OCI-LY3 (cell line): ENCODE data around the gene DPYD.

Experiments used
- H2AFZ ChIP-seq: fragments of 200-600, 300-600 bp; shearing (Covaris generic); 2 replicates; pipeline ENCODE4 v1.6.0; 2014; ENCODE audit warnings: antibody characterized with exemption, low read depth, low read length
- H3K27ac ChIP-seq: fragments of 200-600, 300-600 bp; sonication (generic); 2 replicates; pipeline ENCODE4 v1.5.1; 2014; ENCODE audit warnings: mild to moderate bottlenecking, low read length, moderate library complexity, mixed read lengths
- H3K27me3 ChIP-seq: fragments of 200-600, 300-600 bp; sonication (generic); 2 replicates; pipeline ENCODE4 v1.6.1; 2014; ENCODE audit warnings: low read depth, low read length, mixed read lengths
- H3K36me3 ChIP-seq: fragments of 200-600, 300-600 bp; sonication (generic); replicated peaks from 2 replicates; pipeline ENCODE3; 2014; ENCODE audit warnings: low read depth, low read length, mixed read lengths
- H3K4me1 ChIP-seq: fragments of 300-600, 200-600 bp; sonication (generic); 2 replicates; pipeline ENCODE4 v1.6.1; 2014; ENCODE audit warnings: low read length, mixed read lengths
- H3K4me2 ChIP-seq: fragments of 200-600, 300-600 bp; sonication (generic); 2 replicates; pipeline ENCODE4 v1.6.1; 2014; ENCODE audit warnings: low read length, mixed read lengths
- H3K4me3 ChIP-seq: fragments of 300-600, 200-600 bp; sonication (generic); 2 replicates; pipeline ENCODE4 v1.5.1; 2014; ENCODE audit warnings: antibody characterized with exemption, mild to moderate bottlenecking, low read length, moderate library complexity
- H3K79me2 ChIP-seq: fragments of 300-600, 200-600 bp; shearing (Covaris generic); 2 replicates; pipeline ENCODE4 v1.6.1; 2014; ENCODE audit warnings: mild to moderate bottlenecking, low read length, mixed read lengths
- H3K9ac ChIP-seq: fragments of 300-600, 200-600 bp; shearing (Covaris generic); 2 replicates; pipeline ENCODE4 v1.6.0; 2014; ENCODE audit warnings: mild to moderate bottlenecking, low read length, moderate library complexity
- H3K9me3 ChIP-seq: fragments of 200-600, 300-600 bp; shearing (Covaris generic); 2 replicates; pipeline ENCODE4 v1.6.1; 2014; ENCODE audit warnings: low read length, mixed read lengths; ENCODE audit not compliant: insufficient read depth
- H4K20me1 ChIP-seq: fragments of 200-600, 300-600 bp; sonication (generic); 2 replicates; pipeline ENCODE4 v1.6.1; 2016; ENCODE audit warnings: low read length, mixed read lengths; ENCODE audit not compliant: insufficient read depth
- EZH2phosphoT487 ChIP-seq: fragments of 200-600 bp; shearing (Covaris generic); IDR thresholded peaks from 2 replicates; pipeline ENCODE4 v1.6.1; 2018; ENCODE audit warnings: antibody characterized with exemption, mixed run types, low read depth
- TF ChIP-seq, protein P1 (sequence below): fragments of 200-600, 300-600 bp; sonication (generic); IDR thresholded peaks from 2 replicates; pipeline ENCODE4 v1.5.1; 2014; ENCODE audit warnings: antibody characterized with exemption, low read length, low read depth

Gene DPYD

DNA sequence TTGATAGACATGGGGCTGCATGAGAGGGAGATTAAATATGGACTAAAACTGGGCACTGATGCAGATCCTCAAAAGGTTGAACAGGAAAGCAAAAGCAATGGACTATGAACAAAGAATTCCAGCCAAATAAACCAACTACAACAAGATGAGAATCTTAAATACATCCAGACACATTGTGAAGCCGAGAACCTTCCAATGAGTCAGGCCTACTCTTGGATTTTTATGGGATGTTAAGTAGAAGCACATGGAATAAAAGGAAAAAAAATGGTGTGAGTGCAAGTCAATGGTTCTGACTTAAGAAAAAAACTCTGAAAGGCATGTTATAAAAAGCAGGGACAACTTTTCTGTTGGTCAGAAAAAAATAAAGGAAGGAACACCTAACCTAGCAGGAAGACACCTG is 227.2 kb downstream of the DPYD start:
- no peak overlapping the region for H3K27ac ChIP-seq
- H3K36me3 ChIP-seq: no peaks in the 10 kb centered on the region
- H3K27me3 ChIP-seq: no peaks in the 10 kb centered on the region
- H3K4me3 ChIP-seq: no peak overlapping the region
- no peak overlapping the region for H2AFZ ChIP-seq
- no peak overlapping the region for H3K4me2 ChIP-seq
- H4K20me1 ChIP-seq: no peaks in the 10 kb centered on the region
- no peaks in the 10 kb centered on the region for H3K79me2 ChIP-seq
- TF ChIP-seq EZH2phosphoT487: no peak
- TF ChIP-seq, protein P1, sequence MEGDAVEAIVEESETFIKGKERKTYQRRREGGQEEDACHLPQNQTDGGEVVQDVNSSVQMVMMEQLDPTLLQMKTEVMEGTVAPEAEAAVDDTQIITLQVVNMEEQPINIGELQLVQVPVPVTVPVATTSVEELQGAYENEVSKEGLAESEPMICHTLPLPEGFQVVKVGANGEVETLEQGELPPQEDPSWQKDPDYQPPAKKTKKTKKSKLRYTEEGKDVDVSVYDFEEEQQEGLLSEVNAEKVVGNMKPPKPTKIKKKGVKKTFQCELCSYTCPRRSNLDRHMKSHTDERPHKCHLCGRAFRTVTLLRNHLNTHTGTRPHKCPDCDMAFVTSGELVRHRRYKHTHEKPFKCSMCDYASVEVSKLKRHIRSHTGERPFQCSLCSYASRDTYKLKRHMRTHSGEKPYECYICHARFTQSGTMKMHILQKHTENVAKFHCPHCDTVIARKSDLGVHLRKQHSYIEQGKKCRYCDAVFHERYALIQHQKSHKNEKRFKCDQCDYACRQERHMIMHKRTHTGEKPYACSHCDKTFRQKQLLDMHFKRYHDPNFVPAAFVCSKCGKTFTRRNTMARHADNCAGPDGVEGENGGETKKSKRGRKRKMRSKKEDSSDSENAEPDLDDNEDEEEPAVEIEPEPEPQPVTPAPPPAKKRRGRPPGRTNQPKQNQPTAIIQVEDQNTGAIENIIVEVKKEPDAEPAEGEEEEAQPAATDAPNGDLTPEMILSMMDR: no peak
- H3K9ac ChIP-seq: no peak overlapping the region
- no peaks in the 10 kb centered on the region for H3K9me3 ChIP-seq
- H3K4me1 ChIP-seq: no peaks in the 10 kb centered on the region

DNA sequence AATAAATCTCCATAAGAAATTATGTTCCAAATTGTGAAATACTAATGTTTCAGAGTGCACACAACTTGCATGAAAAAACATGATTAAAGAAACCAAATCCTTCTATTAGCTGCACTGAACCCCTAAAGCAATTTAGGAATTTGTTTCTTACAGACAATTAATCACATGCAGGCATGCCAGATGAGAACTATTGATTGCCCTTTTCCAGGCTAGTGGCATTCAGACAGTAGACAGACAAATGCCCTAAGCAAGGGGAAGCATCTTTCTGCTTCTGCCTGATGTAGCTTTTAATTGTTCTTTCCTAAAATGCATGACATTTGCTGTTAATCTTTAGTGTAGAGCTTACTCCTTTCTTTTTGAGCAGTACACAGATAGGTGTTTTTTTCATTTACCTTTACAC is 229.5 kb downstream of the DPYD start:
- TF ChIP-seq, protein P1: no peak
- TF ChIP-seq EZH2phosphoT487: no peak
- Histone ChIP-seq H3K4me3 (no peak overlapping the region), H3K9ac (no peak overlapping the region), H3K4me2 (no peak overlapping the region), H3K4me1 (no peaks in the 10 kb centered on the region), H3K27me3 (no peaks in the 10 kb centered on the region), H3K9me3 (no peaks in the 10 kb centered on the region), H3K36me3 (no peaks in the 10 kb centered on the region), H3K27ac (no peak overlapping the region), H4K20me1 (no peaks in the 10 kb centered on the region), H2AFZ (no peak overlapping the region), H3K79me2 (no peaks in the 10 kb centered on the region)

DNA sequence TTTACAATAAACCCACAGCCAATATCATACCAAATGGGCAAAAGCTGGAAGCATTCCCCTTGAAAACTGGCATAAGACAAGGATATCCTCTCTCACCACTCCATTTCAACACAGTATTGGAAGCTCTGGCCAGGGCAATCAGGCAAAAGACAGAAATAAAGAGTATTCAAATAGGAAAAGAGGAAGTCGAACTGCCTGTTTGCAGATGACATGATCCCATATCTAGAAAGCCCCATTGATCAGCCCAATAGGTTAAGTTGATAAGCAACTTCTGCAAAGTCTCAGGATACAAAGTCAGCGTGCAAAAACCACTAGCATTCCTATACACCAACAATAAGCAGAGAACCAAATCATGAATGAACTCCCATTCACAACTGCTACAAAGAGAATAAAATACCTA is 235.5 kb downstream of the DPYD start:
- H3K4me1 ChIP-seq: no peaks in the 10 kb centered on the region
- no peak overlapping the region for H3K4me2 ChIP-seq
- no peaks in the 10 kb centered on the region for H4K20me1 ChIP-seq
- H3K36me3 ChIP-seq: no peaks in the 10 kb centered on the region
- no peaks in the 10 kb centered on the region for H3K9me3 ChIP-seq
- no peak overlapping the region for H2AFZ ChIP-seq
- no peak overlapping the region for H3K9ac ChIP-seq
- H3K27ac ChIP-seq: no peak overlapping the region
- no peaks in the 10 kb centered on the region for H3K79me2 ChIP-seq
- H3K4me3 ChIP-seq: no peak overlapping the region
- TF ChIP-seq, protein P1: no peak
- TF ChIP-seq EZH2phosphoT487: no peak
- H3K27me3 ChIP-seq: no peaks in the 10 kb centered on the region

DNA sequence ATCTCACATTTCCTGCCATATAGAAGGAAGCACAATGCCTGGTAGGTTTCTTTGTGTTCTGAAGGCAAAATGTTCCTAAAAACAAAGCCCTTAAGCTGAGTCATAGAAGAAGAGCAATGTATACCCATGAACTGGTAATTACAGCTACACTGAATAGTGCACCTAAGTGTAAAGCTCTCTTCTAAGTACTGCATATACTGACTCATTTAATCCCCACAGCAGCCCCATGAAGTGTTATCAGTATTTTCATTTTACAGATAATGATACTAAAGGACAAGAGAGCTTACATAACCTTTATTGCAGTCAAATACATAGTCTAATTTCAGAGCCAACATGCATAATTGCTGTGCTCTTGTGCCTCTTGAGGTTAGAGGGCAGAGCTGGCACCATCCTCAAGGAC is 239.9 kb downstream of the DPYD start:
- Histone ChIP-seq H3K9ac (no peak overlapping the region), H3K4me2 (no peak overlapping the region), H3K27ac (no peak overlapping the region), H3K79me2 (no peaks in the 10 kb centered on the region), H3K9me3 (no peaks in the 10 kb centered on the region), H3K4me1 (no peaks in the 10 kb centered on the region), H4K20me1 (no peaks in the 10 kb centered on the region), H3K36me3 (no peaks in the 10 kb centered on the region), H3K27me3 (no peaks in the 10 kb centered on the region), H2AFZ (no peak overlapping the region), H3K4me3 (no peak overlapping the region)
- no peak for TF ChIP-seq EZH2phosphoT487
- TF ChIP-seq, protein P1: no peak
